K562 (cell line): ENCODE data around the gene TRIM40. TPM values are rescaled to one million over a fixed set of nuclear protein-coding genes. Genes with fewer than 3 reads are reported as not detected.
"Not testable (repeated sequence)": the region's sequence is repeated elsewhere in the genome, so short reads cannot be mapped to it uniquely, and the experiment has no call there.

Experiments
- ATAC-seq: fragments of 200-7000 bp; cut with Tn5 transposase; 3 replicates; pipeline ENCODE4 v1.9.1; 2020; ENCODE audit warnings: moderate library complexity
- BruUV-seq: library from RNA; stranded (reverse); fragments of 400-500 nt; replicated peaks from 2 replicates; lab custom pipeline; 2021; lab: Mats Ljungman, UMichigan
- CTCF ChIA-PET: fragments of 300-600 bp; formaldehyde crosslinking; extraction: SDS; loops from one replicate; lab custom pipeline; 2021; ENCODE audit warnings: low intra/inter-chr PET ratio; lab: Yijun Ruan, JAX
- POLR2A ChIA-PET: fragments of 300-600, 350-650 bp; sonication (Branson Sonifier 250); formaldehyde crosslinking; extraction: SDS; loops from one replicate; lab custom pipeline; 2021; ENCODE audit warnings: antibody characterized with exemption, inconsistent platforms; lab: Yijun Ruan, JAX
- DNase-seq, 4 experiments: peaks; one replicate each; pipeline versions ENCODE4 v3.0.0 to v3.0.0-alpha.2; 2011 to 2018; ENCODE audit warnings: low spot score in 3 of 4, mixed read lengths in 3 of 4; ENCODE audit errors: extremely low read depth in 1 of 4
- FAIRE-seq: peaks from 2 replicates; lab custom pipeline; 2011; peaks lifted over from hg19 to GRCh38; lab: Jason Lieb, UNC
- H2AFZ ChIP-seq: 2 replicates; pipeline ENCODE4 v1.6.0; 2011; ENCODE audit warnings: low read depth, low read length, control low read depth, inconsistent platforms
- H3K27ac ChIP-seq: fragments of 200-600 bp; 3 replicates; pipeline ENCODE4 v1.8.0; 2011; ENCODE audit warnings: low read depth, mild to moderate bottlenecking, control low read depth, inconsistent platforms, low read length, moderate library complexity, mixed read lengths; ENCODE audit errors: extremely low read depth
- H3K27me3 ChIP-seq, 2 experiments: fragments of 300-600 bp in 1 of 2; 2 replicates in 1 of 2; 3 replicates in 1 of 2; pipeline versions ENCODE4 v1.6.0 to v1.8.0; 2011; ENCODE audit warnings: inconsistent platforms in 2 of 2, low read length in 2 of 2, mild to moderate bottlenecking in 1 of 2, mixed read lengths in 1 of 2, moderate library complexity in 1 of 2; ENCODE audit not compliant: control insufficient read depth in 2 of 2, insufficient read depth in 2 of 2
- H3K36me3 ChIP-seq: fragments of 300-600 bp; 3 replicates; pipeline ENCODE4 v1.8.0; 2011; ENCODE audit warnings: mild to moderate bottlenecking, low read length, inconsistent platforms; ENCODE audit not compliant: control insufficient read depth, insufficient read depth
- H3K4me1 ChIP-seq, 2 experiments: fragments of 200-600 bp in 1 of 2; replicated peaks in 1 of 2; 2 replicates in 1 of 2; 3 replicates in 1 of 2; pipeline versions ENCODE4 v1.5.1 to v1.8.0; 2011; ENCODE audit warnings: inconsistent platforms in 2 of 2, low read length in 2 of 2, mild to moderate bottlenecking in 1 of 2, mixed read lengths in 1 of 2, moderate library complexity in 1 of 2; ENCODE audit not compliant: control insufficient read depth in 2 of 2, insufficient read depth in 2 of 2
- H3K4me2 ChIP-seq: 2 replicates; pipeline ENCODE4 v1.6.1; 2011; ENCODE audit warnings: low read length, control low read depth, inconsistent platforms, mixed read lengths; ENCODE audit not compliant: insufficient read depth
- H3K4me3 ChIP-seq: fragments of 200-600 bp; sonication (generic), shearing (Covaris generic); 2 replicates; pipeline ENCODE4 v1.5.1; 2016; ENCODE audit warnings: control low read depth, inconsistent platforms
- H3K79me2 ChIP-seq: fragments of 200-600 bp; 3 replicates; pipeline ENCODE4 v1.8.0; 2011; ENCODE audit warnings: low read length, inconsistent platforms; ENCODE audit not compliant: control insufficient read depth, insufficient read depth
- H3K9ac ChIP-seq, 2 experiments: 2 replicates each; pipeline versions ENCODE4 v1.6.0 to v1.6.1; 2011; ENCODE audit warnings: low read depth in 2 of 2, low read length in 2 of 2, control low read depth in 1 of 2, inconsistent platforms in 1 of 2, mild to moderate bottlenecking in 1 of 2, mixed read lengths in 1 of 2; ENCODE audit not compliant: insufficient read depth in 1 of 2
- H3K9me1 ChIP-seq: one replicate; pipeline ENCODE4 v1.6.0; 2011; ENCODE audit warnings: inconsistent platforms, mild to moderate bottlenecking, low read length, moderate library complexity; ENCODE audit not compliant: control insufficient read depth, insufficient read depth
- H3K9me3 ChIP-seq: replicated peaks from 2 replicates; pipeline ENCODE4 v1.5.1; 2011; ENCODE audit warnings: low read depth, low read length, inconsistent platforms; ENCODE audit not compliant: control insufficient read depth, insufficient read depth
- H4K20me1 ChIP-seq: replicated peaks from 2 replicates; pipeline ENCODE4 v1.6.1; 2011; ENCODE audit warnings: low read length, inconsistent platforms, mixed read lengths; ENCODE audit not compliant: control insufficient read depth, insufficient read depth
- CREB1 ChIP-seq, 2 experiments: sonication (generic) in 1 of 2; formaldehyde crosslinking in 1 of 2; IDR thresholded peaks; 2 replicates each; pipeline versions ENCODE4 v1.6.1 to v1.8.0; 2012 to 2022; ENCODE audit warnings: inconsistent platforms in 1 of 2, mild to moderate bottlenecking in 1 of 2, missing genetic modification reagents in 1 of 2, moderate library complexity in 1 of 2
- RBM14 ChIP-seq: fragments of 200-400 bp; formaldehyde crosslinking; IDR thresholded peaks from 2 replicates; pipeline ENCODE4 v1.6.1; 2018; ENCODE audit warnings: low read depth, mild to moderate bottlenecking, low read length, moderate library complexity, borderline replicate concordance; ENCODE audit not compliant: insufficient read depth
- ZNF146 ChIP-seq: IDR thresholded peaks from one replicate; pipeline ENCODE4 v1.6.1; 2018; ENCODE audit warnings: missing compliant biosample characterization; ENCODE audit not compliant: unreplicated experiment
- WGBS: fragments of 100-300 bp; shearing (Covaris generic); methylation state at CpG from one replicate; pipeline ENCODE4 v1.1.6; 2016; ENCODE audit warnings: low coverage, mixed read lengths; ENCODE audit not compliant: insufficient coverage; ENCODE audit errors: missing lambda C conversion rate; 5-methylcytosine and 5-hydroxymethylcytosine counted together
- in situ Hi-C: fragments of 300-500 bp; cut with MboI; formaldehyde crosslinking; loops from 4 replicates; pipeline ENCODE4 v1.15.0; 2018; ENCODE audit warnings: inconsistent platforms, mixed read lengths
- intact Hi-C: fragments of 100-400 bp; cut with micrococcal nuclease; formaldehyde crosslinking; loops from 2 replicates; pipeline ENCODE4 v1.14.2; 2022
- polyA plus RNA-seq, 8 experiments: library from polyadenylated mRNA; depleted of rRNA in 4 of 8; stranded (reverse) in 5 of 8; unstranded in 3 of 8; fragments of >200 nt; fragmentation: Nextera tagmentation in 2 of 8; fragmentation: Illumina TruSeq in 1 of 8; extraction: Ambion mirVana in 2 of 8; extraction: Trizol in 1 of 8; gene quantifications; 2 replicates each; pipeline versions ENCODE4 v1.2.1 to v1.2.3, GENCODE V29; 2011 to 2014; ENCODE audit warnings: inconsistent platforms in 1 of 8, missing spikeins in 1 of 8
- total RNA-seq, 7 experiments: library from RNA; depleted of rRNA in 6 of 7; stranded (reverse); fragments of >200 nt in 6 of 7; fragmentation: Illumina TruSeq in 2 of 7; extraction: Trizol in 2 of 7; gene quantifications; 2 replicates each; pipeline versions ENCODE4 v1.2.1 to v1.2.3, GENCODE V29; 2011 to 2021; ENCODE audit warnings: low replicate concordance in 1 of 7
- TF ChIP-seq, protein P1 (sequence below): sonication (generic); formaldehyde crosslinking; IDR thresholded peaks from 2 replicates; pipeline ENCODE4 v1.5.0; 2020; ENCODE audit warnings: missing genetic modification reagents

The TRIM40 gene
- total and polyA plus RNA-seq, 9 of the 15 experiments (the other 6 are each of a cell fraction or from before 2014, with no cell fraction given) = 0.04 to 0.08 TPM; not detected in 7

DNA sequence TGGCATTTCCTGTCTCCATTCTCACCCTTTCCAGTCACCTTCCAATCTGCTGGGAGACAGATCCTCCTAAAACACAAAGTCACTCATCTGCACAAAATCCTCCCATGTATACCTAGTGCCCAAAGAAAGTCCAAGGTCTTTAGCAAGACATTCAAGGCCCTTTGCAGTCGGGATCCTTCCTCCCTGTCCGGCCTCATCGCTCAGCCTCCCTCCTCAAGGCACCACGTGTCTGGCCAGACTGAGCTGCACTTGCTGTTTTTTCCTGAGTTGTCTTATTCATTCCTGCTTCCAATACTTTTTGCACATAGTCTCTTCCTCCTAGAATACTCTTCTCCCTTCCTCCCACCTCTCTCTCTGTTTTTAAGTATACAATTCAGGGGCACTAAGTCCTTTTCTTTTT is 28.8 kb downstream of the TRIM40 start:
- Histone ChIP-seq H3K4me2 (peak overlapping the region; percentile 52; the same call in 1 of the 2 replicates), H3K9ac (no peak overlapping the region), H3K9me1 (no peaks in the 10 kb centered on the region), H2AFZ (no peak overlapping the region), H3K79me2 (no peaks in the 10 kb centered on the region), H3K4me3 (no peak overlapping the region), H4K20me1 (no peaks in the 10 kb centered on the region), H3K4me1 (peaks cover 0 to 14% of the 10 kb centered on the region in 2 experiments; a peak in 4 of 5 replicates), H3K27me3 (peaks cover 8 to 40% of the 10 kb centered on the region in 2 experiments; a peak in 4 of 5 replicates), H3K9me3 (no peaks in the 10 kb centered on the region), H3K36me3 (no peaks in the 10 kb centered on the region), H3K27ac (no peak overlapping the region)
- ChIA-PET POLR2A (interaction anchor here (0.7 kb wide), 1 partner anchor 156 kb away, joined by 3 read pairs; no protein-coding TSS in a partner anchor), CTCF (no interaction called here)
- intact Hi-C loops = no loop called here
- in situ Hi-C loops = no loop called here
- BruUV-seq = no TSS peak
- ATAC-seq = no peak
- no peak for TF ChIP-seq RBM14
- TF ChIP-seq, protein P1, sequence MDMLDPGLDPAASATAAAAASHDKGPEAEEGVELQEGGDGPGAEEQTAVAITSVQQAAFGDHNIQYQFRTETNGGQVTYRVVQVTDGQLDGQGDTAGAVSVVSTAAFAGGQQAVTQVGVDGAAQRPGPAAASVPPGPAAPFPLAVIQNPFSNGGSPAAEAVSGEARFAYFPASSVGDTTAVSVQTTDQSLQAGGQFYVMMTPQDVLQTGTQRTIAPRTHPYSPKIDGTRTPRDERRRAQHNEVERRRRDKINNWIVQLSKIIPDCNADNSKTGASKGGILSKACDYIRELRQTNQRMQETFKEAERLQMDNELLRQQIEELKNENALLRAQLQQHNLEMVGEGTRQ (CRISPR knock-in tag) = 0 out of 2 replicates have a peak, but pooled peaks have one; percentile 9
- TF ChIP-seq CREB1 (IDR thresholded peaks at IDR 0.05) = no peak
- TF ChIP-seq CREB1 (CRISPR knock-in tag; IDR thresholded peaks at IDR 0.05) = no peak
- FAIRE-seq = no peak
- WGBS = 5% methylated on average over 4 of the region's 4 CpGs
- no peak for DNase-seq

DNA sequence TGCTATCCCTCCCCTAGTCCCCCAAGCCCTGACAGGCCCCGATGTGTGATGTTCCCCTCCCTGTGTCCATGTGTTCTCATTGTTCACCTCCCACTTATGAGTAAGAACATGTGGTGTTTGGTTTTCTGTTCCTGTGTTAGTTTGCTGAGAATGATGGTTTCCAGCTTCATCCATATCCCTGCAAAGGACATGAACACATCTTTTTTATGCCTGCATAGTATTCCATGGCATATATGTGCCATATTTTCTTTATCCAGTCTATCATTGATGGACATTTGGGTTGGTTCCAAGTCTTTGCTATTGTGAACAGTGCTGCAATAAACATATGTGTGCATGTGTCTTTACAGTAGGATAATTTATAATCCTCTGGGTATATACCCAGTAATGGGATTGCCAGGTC is 29.3 kb downstream of the TRIM40 start:
- H3K9me1 ChIP-seq, H3K36me3 ChIP-seq, ATAC-seq, H4K20me1 ChIP-seq, intact Hi-C loops, H3K9me3 ChIP-seq, H3K27ac ChIP-seq, CTCF ChIA-PET, H3K4me3 ChIP-seq, H3K4me2 ChIP-seq, POLR2A ChIA-PET, in situ Hi-C loops, FAIRE-seq, DNase-seq, H3K9ac ChIP-seq, BruUV-seq, H3K79me2 ChIP-seq, H2AFZ ChIP-seq: not testable (repeated sequence)
- WGBS = 33% methylated on average over 1 of the region's 1 CpG
- Histone ChIP-seq H3K4me1 (peaks cover 0 to 14% of the 10 kb centered on the region in 2 experiments; a peak in 4 of 5 replicates), H3K27me3 (peaks cover 8 to 39% of the 10 kb centered on the region in 2 experiments; a peak in 4 of 5 replicates)
- TF ChIP-seq ZNF146 (CRISPR knock-in tag) = peak; percentile 82
- TF ChIP-seq, all 486 proteins: peak for 1; not testable (repeated sequence) for 485
